Measurements from ENCODE around the gene RAB7A. TPM values are rescaled to one million over a fixed set of nuclear protein-coding genes. Genes with fewer than 3 reads are reported as not detected.

The RAB7A gene
- total RNA-seq, 1 donor from 2014 or later: 284 TPM

GRCh38 chr3:128697341-128697740 lies 28.6 kb upstream of the RAB7A start:
- Mint-ChIP-seq H3K27ac (ENCODE audit: unreplicated experiment) (no peak overlapping the region), H3K27me3 (ENCODE audit: unreplicated experiment) (peaks cover 3% of the 10 kb centered on the region), H3K4me3 (ENCODE audit: unreplicated experiment) (no peak overlapping the region), H3K9me3 (ENCODE audit: unreplicated experiment) (no peaks in the 10 kb centered on the region), H3K36me3 (ENCODE audit: unreplicated experiment) (no peaks in the 10 kb centered on the region), H3K4me1 (ENCODE audit: unreplicated experiment) (peaks cover 3% of the 10 kb centered on the region)
- no peak for DNase-seq (ENCODE audit: extremely low spot score, unreplicated experiment)
- TF ChIP-seq, protein P1, sequence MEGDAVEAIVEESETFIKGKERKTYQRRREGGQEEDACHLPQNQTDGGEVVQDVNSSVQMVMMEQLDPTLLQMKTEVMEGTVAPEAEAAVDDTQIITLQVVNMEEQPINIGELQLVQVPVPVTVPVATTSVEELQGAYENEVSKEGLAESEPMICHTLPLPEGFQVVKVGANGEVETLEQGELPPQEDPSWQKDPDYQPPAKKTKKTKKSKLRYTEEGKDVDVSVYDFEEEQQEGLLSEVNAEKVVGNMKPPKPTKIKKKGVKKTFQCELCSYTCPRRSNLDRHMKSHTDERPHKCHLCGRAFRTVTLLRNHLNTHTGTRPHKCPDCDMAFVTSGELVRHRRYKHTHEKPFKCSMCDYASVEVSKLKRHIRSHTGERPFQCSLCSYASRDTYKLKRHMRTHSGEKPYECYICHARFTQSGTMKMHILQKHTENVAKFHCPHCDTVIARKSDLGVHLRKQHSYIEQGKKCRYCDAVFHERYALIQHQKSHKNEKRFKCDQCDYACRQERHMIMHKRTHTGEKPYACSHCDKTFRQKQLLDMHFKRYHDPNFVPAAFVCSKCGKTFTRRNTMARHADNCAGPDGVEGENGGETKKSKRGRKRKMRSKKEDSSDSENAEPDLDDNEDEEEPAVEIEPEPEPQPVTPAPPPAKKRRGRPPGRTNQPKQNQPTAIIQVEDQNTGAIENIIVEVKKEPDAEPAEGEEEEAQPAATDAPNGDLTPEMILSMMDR (IDR thresholded peaks at IDR 0.05): no peak

GRCh38 chr3:128698211-128699047 lies 27.6 kb upstream of the RAB7A start:
- Mint-ChIP-seq H3K27me3 (ENCODE audit: unreplicated experiment) (peaks cover 3% of the 10 kb centered on the region), H3K27ac (ENCODE audit: unreplicated experiment) (no peak overlapping the region), H3K36me3 (ENCODE audit: unreplicated experiment) (no peaks in the 10 kb centered on the region), H3K9me3 (ENCODE audit: unreplicated experiment) (no peaks in the 10 kb centered on the region), H3K4me1 (ENCODE audit: unreplicated experiment) (peaks cover 3% of the 10 kb centered on the region), H3K4me3 (ENCODE audit: unreplicated experiment) (peak overlapping the region; percentile 60)
- TF ChIP-seq, protein P1 (IDR thresholded peaks at IDR 0.05): no peak
- no peak for DNase-seq (ENCODE audit: extremely low spot score, unreplicated experiment)

DNA sequence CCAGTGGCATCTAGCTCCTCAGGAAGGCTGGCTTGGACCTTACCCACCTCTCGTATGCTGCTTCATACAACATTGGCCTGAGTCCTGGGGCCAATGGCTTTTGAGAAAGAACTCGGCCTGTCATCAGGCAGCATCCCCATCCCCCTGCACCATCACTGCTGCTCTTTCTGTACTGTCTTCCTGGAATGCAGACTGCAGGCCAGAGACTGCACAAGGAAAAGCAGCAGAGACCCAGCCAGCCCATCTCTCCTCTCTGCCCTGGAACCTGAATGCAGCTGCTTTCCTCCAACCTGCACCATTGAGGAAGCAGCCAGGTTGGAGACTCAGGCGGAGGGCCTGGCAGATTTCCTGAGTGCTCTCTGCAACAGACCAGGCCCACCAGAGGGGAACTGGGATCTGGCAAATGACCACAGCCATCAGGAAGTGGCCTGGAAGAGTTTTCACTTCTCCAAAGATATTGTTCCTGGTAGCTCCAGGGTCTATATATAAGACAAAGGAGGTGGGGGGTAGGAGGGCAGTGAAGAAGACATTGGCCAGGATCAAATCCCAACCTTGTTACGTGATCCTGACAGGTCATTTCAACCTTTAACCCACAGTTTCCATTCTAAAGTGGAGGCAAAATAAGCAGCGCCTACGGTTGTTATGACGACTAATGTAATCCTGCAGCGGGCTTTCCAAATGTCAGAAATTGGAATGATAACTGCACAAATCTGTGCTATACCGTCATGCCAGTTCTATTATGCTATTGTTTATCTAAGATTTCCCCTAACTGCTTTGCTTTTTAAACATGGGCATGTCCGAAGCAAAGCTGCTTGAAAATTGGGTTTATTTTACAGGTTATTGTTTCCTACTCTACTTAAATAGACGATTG lies 24.4 kb upstream of the RAB7A start:
- TF ChIP-seq, protein P1 (IDR thresholded peaks at IDR 0.05): no peak
- no peak for DNase-seq (ENCODE audit: extremely low spot score, unreplicated experiment)
- Mint-ChIP-seq H3K27ac (ENCODE audit: unreplicated experiment) (no peak overlapping the region), H3K9me3 (ENCODE audit: unreplicated experiment) (no peaks in the 10 kb centered on the region), H3K4me3 (ENCODE audit: unreplicated experiment) (no peak overlapping the region), H3K4me1 (ENCODE audit: unreplicated experiment) (peaks cover 3% of the 10 kb centered on the region), H3K36me3 (ENCODE audit: unreplicated experiment) (no peaks in the 10 kb centered on the region), H3K27me3 (ENCODE audit: unreplicated experiment) (no peaks in the 10 kb centered on the region)

DNA sequence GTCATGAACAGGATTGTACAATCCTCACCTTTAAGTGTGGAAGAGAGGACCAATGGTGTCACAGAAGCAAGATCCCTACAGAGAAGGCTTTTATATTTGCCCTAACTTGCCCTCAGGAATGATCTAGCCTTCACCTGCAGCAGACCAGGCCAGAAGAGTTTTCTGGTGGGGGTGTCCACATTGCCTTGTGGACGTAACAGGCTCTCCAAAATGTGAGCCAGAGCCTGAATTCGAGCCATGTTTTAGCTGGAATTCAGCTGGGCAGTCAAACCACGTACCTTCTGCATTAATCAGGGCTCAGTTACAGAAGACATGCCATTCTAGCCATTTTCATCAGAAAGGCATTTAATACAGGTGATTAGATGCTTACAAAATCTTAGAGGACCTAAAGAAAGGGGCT lies 23.6 kb upstream of the RAB7A start:
- Mint-ChIP-seq H3K4me3 (ENCODE audit: unreplicated experiment) (no peak overlapping the region), H3K27ac (ENCODE audit: unreplicated experiment) (no peak overlapping the region), H3K4me1 (ENCODE audit: unreplicated experiment) (peaks cover 3% of the 10 kb centered on the region), H3K27me3 (ENCODE audit: unreplicated experiment) (no peaks in the 10 kb centered on the region), H3K36me3 (ENCODE audit: unreplicated experiment) (no peaks in the 10 kb centered on the region), H3K9me3 (ENCODE audit: unreplicated experiment) (no peaks in the 10 kb centered on the region)
- no peak for DNase-seq (ENCODE audit: extremely low spot score, unreplicated experiment)
- TF ChIP-seq, protein P1 (IDR thresholded peaks at IDR 0.05): no peak

- Mint-ChIP-seq H3K4me1 (ENCODE audit: unreplicated experiment) (peaks cover 3% of the 10 kb centered on the region), H3K36me3 (ENCODE audit: unreplicated experiment) (no peaks in the 10 kb centered on the region), H3K27ac (ENCODE audit: unreplicated experiment) (no peak overlapping the region), H3K9me3 (ENCODE audit: unreplicated experiment) (no peaks in the 10 kb centered on the region), H3K4me3 (ENCODE audit: unreplicated experiment) (no peak overlapping the region), H3K27me3 (ENCODE audit: unreplicated experiment) (no peaks in the 10 kb centered on the region)
- TF ChIP-seq, protein P1 (IDR thresholded peaks at IDR 0.05): no peak
- DNase-seq (ENCODE audit: extremely low spot score, unreplicated experiment): no peak
These were observed 22.4 kb upstream of the RAB7A start for GRCh38 chr3:128703561-128703960.
